ENCODE measurements around the gene ARHGAP4. TPM values are rescaled to one million over a fixed set of nuclear protein-coding genes. Genes with fewer than 3 reads are reported as not detected.

Gene ARHGAP4
- total RNA-seq, 4 donors from 2014 or later = 23.0 to 90.9 (median 32.7) TPM

DNA sequence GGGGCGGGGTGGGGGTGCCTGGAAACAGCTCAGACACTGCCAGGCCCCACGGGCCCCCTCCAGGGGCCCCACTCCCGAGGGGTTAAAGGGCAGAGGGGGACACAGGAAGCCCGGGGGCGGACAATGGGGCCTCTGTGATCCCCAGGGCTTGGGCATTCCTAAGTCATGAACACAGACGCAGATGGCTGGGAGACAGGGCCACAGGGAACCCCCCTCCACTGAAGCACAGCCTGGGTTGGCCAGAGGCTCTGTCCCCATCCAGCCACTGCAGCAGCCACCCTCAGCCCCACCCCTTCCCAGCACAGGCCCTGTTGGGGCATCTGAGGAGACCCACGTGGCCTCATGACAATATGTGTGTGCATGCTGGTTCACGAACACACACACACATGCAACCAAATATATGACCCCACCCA lies 44.0 kb downstream of the ARHGAP4 start:
- Histone ChIP-seq H3K27me3 (peaks cover 0 to 92% of the 10 kb centered on the region in 2 donors), H3K4me1 (peaks cover 0 to 13% (median 5%) of the 10 kb centered on the region in 4 donors), H3K27ac (peak overlapping the region in 2 of 4 donors; percentile 77 to 80), H3K36me3 (no peaks in the 10 kb centered on the region), H3K9me3 (no peaks in the 10 kb centered on the region), H3K4me3 (no peak overlapping the region)
- no peak for DNase-seq (ENCODE audit: low spot score in 2 of 2)
- TF ChIP-seq POLR2A (IDR thresholded peaks at IDR 0.05) (no peak), EP300 (IDR thresholded peaks at IDR 0.05) (peak in 1 of 2 donors; percentile 66)
- TF ChIP-seq, protein P1, sequence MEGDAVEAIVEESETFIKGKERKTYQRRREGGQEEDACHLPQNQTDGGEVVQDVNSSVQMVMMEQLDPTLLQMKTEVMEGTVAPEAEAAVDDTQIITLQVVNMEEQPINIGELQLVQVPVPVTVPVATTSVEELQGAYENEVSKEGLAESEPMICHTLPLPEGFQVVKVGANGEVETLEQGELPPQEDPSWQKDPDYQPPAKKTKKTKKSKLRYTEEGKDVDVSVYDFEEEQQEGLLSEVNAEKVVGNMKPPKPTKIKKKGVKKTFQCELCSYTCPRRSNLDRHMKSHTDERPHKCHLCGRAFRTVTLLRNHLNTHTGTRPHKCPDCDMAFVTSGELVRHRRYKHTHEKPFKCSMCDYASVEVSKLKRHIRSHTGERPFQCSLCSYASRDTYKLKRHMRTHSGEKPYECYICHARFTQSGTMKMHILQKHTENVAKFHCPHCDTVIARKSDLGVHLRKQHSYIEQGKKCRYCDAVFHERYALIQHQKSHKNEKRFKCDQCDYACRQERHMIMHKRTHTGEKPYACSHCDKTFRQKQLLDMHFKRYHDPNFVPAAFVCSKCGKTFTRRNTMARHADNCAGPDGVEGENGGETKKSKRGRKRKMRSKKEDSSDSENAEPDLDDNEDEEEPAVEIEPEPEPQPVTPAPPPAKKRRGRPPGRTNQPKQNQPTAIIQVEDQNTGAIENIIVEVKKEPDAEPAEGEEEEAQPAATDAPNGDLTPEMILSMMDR (IDR thresholded peaks at IDR 0.05) = no peak
- 39% methylated on average over 8 of the region's 8 CpGs; no CpG with 5 or more reads in 1 of the 2 donors for WGBS, 2 donors

- Histone ChIP-seq H3K9me3 (no peaks in the 10 kb centered on the region), H3K27me3 (peaks cover 0 to 90% of the 10 kb centered on the region in 2 donors), H3K4me3 (no peak overlapping the region), H3K36me3 (no peaks in the 10 kb centered on the region), H3K27ac (peak overlapping the region in 3 of 4 donors; percentile 30 to 77 (median 66)), H3K4me1 (peaks cover 0 to 13% (median 5%) of the 10 kb centered on the region in 4 donors)
- 67 to 69% methylated on average over 6 to 7 of the region's 7 CpGs for WGBS, 2 donors
- DNase-seq (ENCODE audit: low spot score in 2 of 2) = no peak
- TF ChIP-seq, protein P1 (IDR thresholded peaks at IDR 0.05) = no peak
- TF ChIP-seq POLR2A (IDR thresholded peaks at IDR 0.05) = no peak
- no peak for TF ChIP-seq EP300 (IDR thresholded peaks at IDR 0.05)
These were observed 44.8 kb downstream of the ARHGAP4 start for GRCh38 chrX:153881281-153881680.

DNA sequence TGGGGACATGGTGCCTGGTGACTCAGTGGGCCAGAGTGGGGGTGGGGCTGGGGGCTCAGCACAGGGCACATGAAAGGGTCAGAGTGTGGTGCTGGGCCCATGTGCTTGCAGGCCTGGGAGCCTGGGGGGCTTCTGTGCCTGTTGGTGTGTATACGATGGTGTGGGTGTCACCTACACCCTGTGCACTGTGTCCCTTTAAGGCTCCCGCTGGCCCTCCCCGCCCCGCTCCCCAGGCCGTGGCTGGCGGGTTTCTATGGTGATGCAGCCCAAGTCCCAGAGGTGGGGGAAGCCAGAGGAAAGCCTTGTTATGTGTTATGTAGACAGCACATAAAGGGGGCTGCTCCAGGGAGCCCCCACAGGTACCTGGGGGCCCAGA lies 45.6 kb downstream of the ARHGAP4 start:
- WGBS, 2 donors = 7 to 27% methylated on average over 6 of the region's 6 CpGs
- TF ChIP-seq POLR2A (IDR thresholded peaks at IDR 0.05) (no peak), EP300 (IDR thresholded peaks at IDR 0.05) (no peak)
- TF ChIP-seq, protein P1 (IDR thresholded peaks at IDR 0.05) = no peak
- Histone ChIP-seq H3K27me3 (peaks cover 0 to 92% of the 10 kb centered on the region in 2 donors), H3K4me1 (peaks cover 0 to 11% (median 5%) of the 10 kb centered on the region in 4 donors), H3K27ac (peak overlapping the region in 2 of 4 donors; percentile 66 to 77), H3K36me3 (no peaks in the 10 kb centered on the region), H3K4me3 (no peak overlapping the region), H3K9me3 (no peaks in the 10 kb centered on the region)
- no peak for DNase-seq (ENCODE audit: low spot score in 2 of 2)

- Histone ChIP-seq H3K27me3 (peaks cover 0 to 87% of the 10 kb centered on the region in 2 donors), H3K27ac (peak overlapping the region in 1 of 4 donors; percentile 4), H3K4me3 (no peak overlapping the region), H3K4me1 (peaks cover 0 to 10% (median 4%) of the 10 kb centered on the region in 4 donors), H3K9me3 (no peaks in the 10 kb centered on the region), H3K36me3 (no peaks in the 10 kb centered on the region)
- WGBS, 2 donors = 47 to 60% methylated on average over 3 to 12 of the region's 12 CpGs
- no peak for DNase-seq (ENCODE audit: low spot score in 2 of 2)
- no peak for TF ChIP-seq EP300 (IDR thresholded peaks at IDR 0.05)
- TF ChIP-seq, protein P1 (IDR thresholded peaks at IDR 0.05) = no peak
These were observed 46.2 kb downstream of the ARHGAP4 start for GRCh38 chrX:153879741-153880439.

DNA sequence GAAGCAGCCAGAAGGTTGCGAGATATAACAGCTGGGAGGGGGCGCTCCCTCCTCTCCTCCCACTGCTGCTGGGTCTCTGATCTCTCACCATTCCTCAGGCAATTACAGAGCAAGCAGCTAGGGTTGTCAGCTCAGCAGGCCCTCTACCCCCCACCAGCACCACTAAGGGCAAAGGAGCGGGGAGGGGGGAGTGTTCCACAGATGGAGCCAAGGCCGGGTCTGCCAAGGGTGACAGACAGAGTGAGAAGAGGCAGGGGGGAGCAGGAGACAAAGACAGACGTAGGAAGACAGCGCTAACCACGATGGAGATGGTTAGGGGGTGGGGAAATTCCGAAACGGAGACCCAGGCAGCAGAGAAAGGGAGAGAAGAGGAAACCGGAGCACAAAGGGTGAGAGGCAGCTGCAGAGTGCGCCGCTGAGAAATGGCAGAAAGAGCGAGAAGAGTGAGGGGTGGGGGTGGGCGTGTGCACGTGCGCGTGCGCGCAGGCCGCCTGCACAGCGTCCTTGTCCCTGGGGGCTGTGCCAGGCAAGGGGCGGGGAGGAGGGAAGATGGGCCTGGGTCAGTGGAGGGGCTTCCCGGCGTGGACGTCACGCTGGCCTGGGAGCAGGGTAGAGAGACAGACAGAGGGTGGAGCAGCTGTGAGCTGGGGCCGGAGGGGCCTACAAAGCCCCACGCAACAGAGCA lies 47.0 kb downstream of the ARHGAP4 start:
- 4 to 15% methylated on average over 25 of the region's 28 CpGs for WGBS, 2 donors
- DNase-seq (ENCODE audit: low spot score in 2 of 2) = no peak
- H3K27me3 ChIP-seq = peaks cover 0 to 79% of the 10 kb centered on the region in 2 donors

More for the DNA sequence above, 47.0 kb downstream of the ARHGAP4 start:
- peaks cover 0 to 10% (median 4%) of the 10 kb centered on the region in 4 donors for H3K4me1 ChIP-seq
- no peaks in the 10 kb centered on the region for H3K9me3 ChIP-seq
- TF ChIP-seq POLR2A (IDR thresholded peaks at IDR 0.05) = no peak
- TF ChIP-seq, protein P1 (IDR thresholded peaks at IDR 0.05) = no peak
- no peak for TF ChIP-seq EP300 (IDR thresholded peaks at IDR 0.05)
- H3K36me3 ChIP-seq = no peaks in the 10 kb centered on the region
- H3K27ac ChIP-seq = peak overlapping the region in 1 of 4 donors; percentile 4
- H3K4me3 ChIP-seq = no peak overlapping the region

Data from tibial nerve (tissue), 4 donors.